WI38 (cell line): Measurements from ENCODE around the gene MIAT.

Source experiments
- H3K4me3 ChIP-seq: 2 replicates; pipeline ENCODE4 v1.5.1; 2011; ENCODE audit warnings: low read depth, mild to moderate bottlenecking, control low read depth, low read length
- CTCF ChIP-seq: IDR thresholded peaks from 2 replicates; pipeline ENCODE4 v1.5.1; 2012; ENCODE audit warnings: low read depth, mild to moderate bottlenecking, control low read depth, low read length

Gene MIAT

GRCh38 chr22:26671317-26672059 is 14.1 kb downstream of the MIAT start:
- no peak overlapping the region for H3K4me3 ChIP-seq
- TF ChIP-seq CTCF: no peak

GRCh38 chr22:26672060-26672471 is 14.7 kb downstream of the MIAT start:
- TF ChIP-seq CTCF: no peak
- peak overlapping the region; percentile 73 for H3K4me3 ChIP-seq

- peak overlapping the region; percentile 73 for H3K4me3 ChIP-seq
- peak; percentile 45 for TF ChIP-seq CTCF
Measured at GRCh38 chr22:26672590-26673468, 15.4 kb downstream of the MIAT start.

DNA sequence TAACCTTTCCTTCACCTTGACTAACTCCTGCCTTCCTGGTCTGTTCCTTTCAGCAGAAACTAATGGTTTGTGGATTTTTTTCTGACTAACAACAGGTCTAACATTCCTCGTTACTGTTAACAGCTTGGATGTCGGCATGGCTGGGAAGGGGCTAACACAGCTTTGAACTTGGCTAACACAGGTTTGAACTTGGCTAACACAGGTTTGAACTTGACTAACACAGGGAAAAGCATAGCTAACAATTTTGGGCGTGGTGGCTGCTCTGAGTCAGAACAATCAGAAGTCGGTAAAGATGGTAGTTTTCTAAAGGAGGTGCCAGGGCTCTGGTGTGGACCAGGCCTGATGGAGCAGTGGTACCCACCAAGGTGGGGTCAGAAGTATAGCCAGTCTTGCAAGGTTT is 16.1 kb downstream of the MIAT start:
- TF ChIP-seq CTCF: no peak
- peak overlapping the region; percentile 73 for H3K4me3 ChIP-seq

- peak overlapping the region; percentile 73 for H3K4me3 ChIP-seq
- no peak for TF ChIP-seq CTCF
Measured at GRCh38 chr22:26674211-26675190, 17.1 kb downstream of the MIAT start.

GRCh38 chr22:26675687-26676268 is 18.4 kb downstream of the MIAT start:
- no peak overlapping the region for H3K4me3 ChIP-seq
- TF ChIP-seq CTCF: no peak
